HEK293 (cell line): ENCODE measurements around the gene OSBPL10.

Experiments used
- GLIS1 ChIP-seq: fragments of 450-650 bp; formaldehyde crosslinking; IDR thresholded peaks from 2 replicates; pipeline ENCODE4 v1.5.1; 2016; ENCODE audit warnings: missing biosample characterization, missing genetic modification characterization
- HOXA7 ChIP-seq: sonication (generic); formaldehyde crosslinking; IDR thresholded peaks from 2 replicates; pipeline ENCODE4 v1.8.1; 2022; ENCODE audit warnings: missing genetic modification reagents, borderline replicate concordance
- KLF10 ChIP-seq: fragments of 450-650 bp; IDR thresholded peaks from 2 replicates; pipeline ENCODE4 v1.5.1; 2018; ENCODE audit warnings: missing biosample characterization, mild to moderate bottlenecking, missing genetic modification characterization
- SALL2 ChIP-seq: fragments of 450-650 bp; formaldehyde crosslinking; IDR thresholded peaks from 2 replicates; pipeline ENCODE4 v1.5.0; 2017; ENCODE audit warnings: missing biosample characterization, mild to moderate bottlenecking, missing genetic modification characterization, borderline replicate concordance
- SCRT2 ChIP-seq: fragments of 450-650 bp; formaldehyde crosslinking; IDR thresholded peaks from 2 replicates; pipeline ENCODE4 v1.5.1; 2016; ENCODE audit warnings: missing biosample characterization, missing genetic modification characterization
- SP3 ChIP-seq: fragments of 450-650 bp; formaldehyde crosslinking; IDR thresholded peaks from 2 replicates; pipeline ENCODE4 v1.5.1; 2016; ENCODE audit warnings: missing biosample characterization, missing genetic modification characterization
- ZEB2 ChIP-seq: fragments of 450-650 bp; formaldehyde crosslinking; IDR thresholded peaks from 2 replicates; pipeline ENCODE4 v1.5.1; 2016; ENCODE audit warnings: missing biosample characterization, missing genetic modification characterization
- ZIC2 ChIP-seq: fragments of 450-650 bp; formaldehyde crosslinking; IDR thresholded peaks from 2 replicates; pipeline ENCODE4 v1.5.1; 2016; ENCODE audit warnings: missing biosample characterization, missing genetic modification characterization
- ZNF223 ChIP-seq: fragments of 450-650 bp; formaldehyde crosslinking; IDR thresholded peaks from 2 replicates; pipeline ENCODE4 v1.5.1; 2016; ENCODE audit warnings: missing biosample characterization, missing genetic modification characterization
- ZNF404 ChIP-seq: fragments of 450-650 bp; formaldehyde crosslinking; IDR thresholded peaks from 2 replicates; pipeline ENCODE4 v1.5.1; 2017; ENCODE audit warnings: missing biosample characterization, missing genetic modification characterization
- ZNF747 ChIP-seq: fragments of 450-650 bp; formaldehyde crosslinking; IDR thresholded peaks from 2 replicates; pipeline ENCODE4 v1.5.1; 2016; ENCODE audit warnings: missing biosample characterization, missing genetic modification characterization
- TF ChIP-seq, protein P1 (sequence below): fragments of 450-650 bp; formaldehyde crosslinking; IDR thresholded peaks from 2 replicates; pipeline ENCODE4 v1.5.1; 2016; ENCODE audit warnings: missing biosample characterization, missing genetic modification characterization
- TF ChIP-seq, protein P2 (sequence below): fragments of 450-650 bp; IDR thresholded peaks from 2 replicates; pipeline ENCODE4 v1.5.1; 2018; ENCODE audit warnings: missing biosample characterization, mild to moderate bottlenecking, missing genetic modification characterization
- TF ChIP-seq, protein P3 (sequence below): fragments of 450-650 bp; formaldehyde crosslinking; IDR thresholded peaks from 2 replicates; pipeline ENCODE4 v1.5.1; 2017; ENCODE audit warnings: missing biosample characterization, missing genetic modification characterization

DNA sequence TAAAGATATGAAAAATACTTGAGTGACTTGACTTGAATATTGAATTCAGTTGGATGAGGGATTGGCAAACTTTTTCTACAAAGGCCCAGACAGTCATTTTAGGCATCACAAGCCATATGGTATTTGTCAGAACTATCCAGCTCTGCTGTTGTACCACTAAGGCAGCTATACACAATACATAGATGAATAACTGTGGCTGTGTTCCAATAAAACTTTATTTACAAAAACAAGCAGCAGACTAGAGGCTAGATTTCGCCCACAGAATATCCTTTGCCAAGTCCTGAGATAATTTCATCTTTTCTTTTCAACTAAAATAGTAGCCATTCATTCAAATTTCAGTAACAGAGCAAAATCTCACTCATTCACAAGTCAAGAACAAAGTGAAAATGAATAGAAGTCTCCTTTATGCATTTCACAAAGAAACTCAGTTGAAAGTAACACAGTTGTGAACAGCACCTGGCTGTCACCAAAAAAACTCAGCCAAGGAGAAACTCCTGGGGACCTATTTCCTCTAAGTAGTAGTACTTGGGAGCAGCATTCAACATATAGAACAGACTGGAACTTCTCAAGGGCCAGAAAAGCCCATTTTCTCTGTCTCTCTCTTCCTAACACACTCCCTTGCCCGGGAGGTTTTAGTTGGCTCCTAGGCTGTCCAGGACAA is 56.3 kb downstream of the OSBPL10 start:
- TF ChIP-seq, protein P1, sequence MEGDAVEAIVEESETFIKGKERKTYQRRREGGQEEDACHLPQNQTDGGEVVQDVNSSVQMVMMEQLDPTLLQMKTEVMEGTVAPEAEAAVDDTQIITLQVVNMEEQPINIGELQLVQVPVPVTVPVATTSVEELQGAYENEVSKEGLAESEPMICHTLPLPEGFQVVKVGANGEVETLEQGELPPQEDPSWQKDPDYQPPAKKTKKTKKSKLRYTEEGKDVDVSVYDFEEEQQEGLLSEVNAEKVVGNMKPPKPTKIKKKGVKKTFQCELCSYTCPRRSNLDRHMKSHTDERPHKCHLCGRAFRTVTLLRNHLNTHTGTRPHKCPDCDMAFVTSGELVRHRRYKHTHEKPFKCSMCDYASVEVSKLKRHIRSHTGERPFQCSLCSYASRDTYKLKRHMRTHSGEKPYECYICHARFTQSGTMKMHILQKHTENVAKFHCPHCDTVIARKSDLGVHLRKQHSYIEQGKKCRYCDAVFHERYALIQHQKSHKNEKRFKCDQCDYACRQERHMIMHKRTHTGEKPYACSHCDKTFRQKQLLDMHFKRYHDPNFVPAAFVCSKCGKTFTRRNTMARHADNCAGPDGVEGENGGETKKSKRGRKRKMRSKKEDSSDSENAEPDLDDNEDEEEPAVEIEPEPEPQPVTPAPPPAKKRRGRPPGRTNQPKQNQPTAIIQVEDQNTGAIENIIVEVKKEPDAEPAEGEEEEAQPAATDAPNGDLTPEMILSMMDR (tag by site-specific recombination) = no peak
- TF ChIP-seq SCRT2 (tag by site-specific recombination) (no peak), ZNF223 (no peak), ZEB2 (tag by site-specific recombination) (no peak), GLIS1 (tag by site-specific recombination) (no peak), HOXA7 (CRISPR knock-in tag) (no peak), ZIC2 (tag by site-specific recombination) (no peak), KLF10 (tag by site-specific recombination) (no peak), ZNF404 (tag by site-specific recombination) (no peak), SP3 (tag by site-specific recombination) (no peak), SALL2 (tag by site-specific recombination) (no peak), ZNF747 (tag by site-specific recombination) (no peak)
- TF ChIP-seq, protein P2, sequence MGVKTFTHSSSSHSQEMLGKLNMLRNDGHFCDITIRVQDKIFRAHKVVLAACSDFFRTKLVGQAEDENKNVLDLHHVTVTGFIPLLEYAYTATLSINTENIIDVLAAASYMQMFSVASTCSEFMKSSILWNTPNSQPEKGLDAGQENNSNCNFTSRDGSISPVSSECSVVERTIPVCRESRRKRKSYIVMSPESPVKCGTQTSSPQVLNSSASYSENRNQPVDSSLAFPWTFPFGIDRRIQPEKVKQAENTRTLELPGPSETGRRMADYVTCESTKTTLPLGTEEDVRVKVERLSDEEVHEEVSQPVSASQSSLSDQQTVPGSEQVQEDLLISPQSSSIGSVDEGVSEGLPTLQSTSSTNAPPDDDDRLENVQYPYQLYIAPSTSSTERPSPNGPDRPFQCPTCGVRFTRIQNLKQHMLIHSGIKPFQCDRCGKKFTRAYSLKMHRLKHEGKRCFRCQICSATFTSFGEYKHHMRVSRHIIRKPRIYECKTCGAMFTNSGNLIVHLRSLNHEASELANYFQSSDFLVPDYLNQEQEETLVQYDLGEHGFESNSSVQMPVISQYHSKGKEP (tag by site-specific recombination) = no peak
- TF ChIP-seq, protein P3, sequence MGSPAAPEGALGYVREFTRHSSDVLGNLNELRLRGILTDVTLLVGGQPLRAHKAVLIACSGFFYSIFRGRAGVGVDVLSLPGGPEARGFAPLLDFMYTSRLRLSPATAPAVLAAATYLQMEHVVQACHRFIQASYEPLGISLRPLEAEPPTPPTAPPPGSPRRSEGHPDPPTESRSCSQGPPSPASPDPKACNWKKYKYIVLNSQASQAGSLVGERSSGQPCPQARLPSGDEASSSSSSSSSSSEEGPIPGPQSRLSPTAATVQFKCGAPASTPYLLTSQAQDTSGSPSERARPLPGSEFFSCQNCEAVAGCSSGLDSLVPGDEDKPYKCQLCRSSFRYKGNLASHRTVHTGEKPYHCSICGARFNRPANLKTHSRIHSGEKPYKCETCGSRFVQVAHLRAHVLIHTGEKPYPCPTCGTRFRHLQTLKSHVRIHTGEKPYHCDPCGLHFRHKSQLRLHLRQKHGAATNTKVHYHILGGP (tag by site-specific recombination) = no peak
